GM10847 (cell line): ENCODE data around the gene KCP.

Experiments used
- POLR2A ChIP-seq: IDR thresholded peaks from 2 replicates; pipeline ENCODE4 v1.6.1; 2011; ENCODE audit not compliant: insufficient read length; ENCODE audit errors: extremely low read depth

Gene KCP

DNA sequence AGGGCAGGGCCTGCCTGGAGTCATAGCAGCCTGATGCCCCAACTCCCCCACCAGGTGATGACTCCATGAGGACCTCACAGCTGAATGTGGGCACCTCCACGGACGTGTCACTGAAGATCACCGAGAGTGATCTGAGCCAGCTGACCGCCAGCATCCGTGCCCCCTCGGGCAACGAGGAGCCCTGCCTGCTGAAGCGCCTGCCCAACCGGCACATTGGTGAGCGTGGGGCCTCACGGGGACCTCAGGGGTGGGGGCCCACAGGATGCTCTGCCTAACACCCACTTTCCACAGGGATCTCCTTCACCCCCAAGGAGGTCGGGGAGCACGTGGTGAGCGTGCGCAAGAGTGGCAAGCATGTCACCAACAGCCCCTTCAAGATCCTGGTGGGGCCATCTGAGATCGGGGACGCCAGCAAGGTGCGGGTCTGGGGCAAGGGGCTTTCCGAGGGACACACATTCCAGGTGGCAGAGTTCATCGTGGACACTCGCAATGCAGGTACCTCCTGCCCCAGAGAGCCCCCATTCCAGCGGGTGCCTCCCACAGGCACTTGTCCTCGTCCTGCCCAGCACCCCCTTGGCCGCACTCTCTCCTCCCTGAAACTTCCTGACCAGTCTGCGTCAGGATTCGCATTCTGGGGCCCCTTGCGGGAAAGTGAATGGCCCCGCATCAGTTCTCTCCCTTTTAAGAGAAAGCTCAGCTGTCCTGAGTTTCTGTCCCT lies 57.8 kb downstream of the KCP start:
- TF ChIP-seq POLR2A, result no peak

DNA sequence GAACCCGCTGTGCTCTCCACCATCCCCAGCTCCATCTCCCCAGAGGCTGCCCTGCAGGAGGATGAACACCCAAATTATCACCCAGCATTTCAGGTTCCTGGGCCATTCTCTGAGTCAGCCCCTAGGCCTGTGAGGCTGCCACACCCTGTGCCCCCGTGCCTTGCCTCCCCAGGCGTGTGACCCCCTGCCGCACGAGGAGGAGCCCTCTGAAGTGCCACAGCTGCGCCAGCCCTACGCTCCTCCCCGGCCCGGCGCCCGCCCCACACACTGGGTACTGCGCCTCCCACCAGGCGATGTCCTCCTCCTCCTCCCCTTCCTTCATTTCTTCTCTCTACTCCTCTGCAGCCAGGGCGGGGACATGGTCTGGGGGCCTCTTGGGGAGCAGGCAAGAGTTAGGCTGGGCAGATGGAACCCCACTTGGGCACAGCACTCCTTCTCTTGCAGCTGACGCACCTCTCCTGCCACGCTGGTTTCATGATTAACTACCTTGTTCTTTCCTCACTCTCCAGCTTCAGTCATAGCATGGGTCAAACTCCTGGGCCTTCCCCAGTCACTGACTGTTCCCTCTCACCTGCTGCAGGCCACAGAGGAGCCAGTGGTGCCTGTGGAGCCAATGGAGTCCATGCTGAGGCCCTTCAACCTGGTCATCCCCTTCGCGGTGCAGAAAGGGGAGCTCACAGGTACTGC lies 60.6 kb downstream of the KCP start:
- TF ChIP-seq POLR2A, result no peak

DNA sequence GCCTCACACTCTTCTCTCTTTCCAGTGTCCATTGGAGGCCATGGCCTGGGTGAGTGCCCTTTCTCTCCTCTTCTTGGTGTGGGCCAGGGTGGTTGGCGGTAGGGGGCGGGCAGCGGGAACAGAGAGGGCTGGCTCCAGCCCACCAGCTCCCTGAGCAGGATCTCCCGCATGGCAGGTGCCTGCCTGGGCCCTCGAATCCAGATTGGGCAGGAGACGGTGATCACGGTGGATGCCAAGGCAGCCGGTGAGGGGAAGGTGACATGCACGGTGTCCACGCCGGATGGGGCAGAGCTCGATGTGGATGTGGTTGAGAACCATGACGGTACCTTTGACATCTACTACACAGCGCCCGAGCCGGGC lies 61.4 kb downstream of the KCP start:
- TF ChIP-seq POLR2A, result no peak

GRCh38 chr7:128848289-128849155 lies 62.0 kb downstream of the KCP start:
- no peak for TF ChIP-seq POLR2A

GRCh38 chr7:128847721-128848211 lies 62.7 kb downstream of the KCP start:
- TF ChIP-seq POLR2A, result no peak

DNA sequence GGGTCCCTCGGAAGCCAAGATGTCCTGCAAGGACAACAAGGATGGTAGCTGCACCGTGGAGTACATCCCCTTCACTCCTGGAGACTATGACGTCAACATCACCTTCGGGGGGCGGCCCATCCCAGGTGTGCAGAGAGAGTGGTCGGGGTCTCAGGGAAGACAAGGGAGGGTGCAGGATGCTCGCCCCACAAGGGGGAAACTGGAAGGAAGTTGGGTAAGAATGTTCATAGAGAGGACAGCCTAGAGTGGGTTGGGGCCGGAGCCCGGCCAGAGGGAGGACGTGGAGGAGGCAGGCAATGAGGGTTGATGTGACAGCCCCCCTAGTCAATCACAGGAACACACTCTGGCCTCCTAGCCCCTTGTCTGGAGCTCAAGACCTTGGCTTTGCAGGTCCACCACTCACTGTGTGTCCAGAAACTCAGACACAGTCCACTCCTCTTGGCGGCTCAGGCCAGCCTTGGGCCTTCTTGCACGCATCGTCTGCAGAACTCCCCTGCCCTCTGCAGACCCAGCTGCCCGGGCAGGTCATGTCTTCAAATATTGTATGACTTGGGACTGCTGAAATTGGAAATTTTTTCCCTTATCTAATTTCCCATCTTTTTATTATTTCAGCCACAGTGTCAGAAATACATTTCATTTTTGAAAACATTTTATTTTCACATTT lies 63.6 kb downstream of the KCP start:
- TF ChIP-seq POLR2A, result no peak

- no peak for TF ChIP-seq POLR2A
Observed at GRCh38 chr7:128845987-128846386, 64.5 kb downstream of the KCP start.

- TF ChIP-seq POLR2A, result no peak
Observed at GRCh38 chr7:128845475-128845874, 65.0 kb downstream of the KCP start.

DNA sequence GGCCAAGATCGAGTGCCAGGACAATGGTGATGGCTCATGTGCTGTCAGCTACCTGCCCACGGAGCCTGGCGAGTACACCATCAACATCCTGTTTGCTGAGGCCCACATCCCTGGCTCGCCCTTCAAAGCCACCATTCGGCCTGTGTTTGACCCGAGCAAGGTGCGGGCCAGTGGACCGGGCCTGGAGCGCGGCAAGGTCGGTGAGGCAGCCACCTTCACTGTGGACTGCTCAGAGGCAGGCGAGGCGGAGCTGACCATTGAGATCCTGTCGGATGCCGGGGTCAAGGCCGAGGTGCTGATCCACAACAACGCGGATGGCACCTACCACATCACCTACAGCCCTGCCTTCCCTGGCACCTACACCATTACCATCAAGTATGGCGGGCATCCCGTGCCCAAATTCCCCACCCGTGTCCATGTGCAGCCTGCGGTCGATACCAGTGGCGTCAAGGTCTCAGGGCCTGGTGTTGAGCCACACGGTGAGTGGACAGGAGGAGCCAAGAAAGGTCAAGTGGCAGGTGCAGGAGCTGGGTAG lies 65.7 kb downstream of the KCP start:
- no peak for TF ChIP-seq POLR2A

DNA sequence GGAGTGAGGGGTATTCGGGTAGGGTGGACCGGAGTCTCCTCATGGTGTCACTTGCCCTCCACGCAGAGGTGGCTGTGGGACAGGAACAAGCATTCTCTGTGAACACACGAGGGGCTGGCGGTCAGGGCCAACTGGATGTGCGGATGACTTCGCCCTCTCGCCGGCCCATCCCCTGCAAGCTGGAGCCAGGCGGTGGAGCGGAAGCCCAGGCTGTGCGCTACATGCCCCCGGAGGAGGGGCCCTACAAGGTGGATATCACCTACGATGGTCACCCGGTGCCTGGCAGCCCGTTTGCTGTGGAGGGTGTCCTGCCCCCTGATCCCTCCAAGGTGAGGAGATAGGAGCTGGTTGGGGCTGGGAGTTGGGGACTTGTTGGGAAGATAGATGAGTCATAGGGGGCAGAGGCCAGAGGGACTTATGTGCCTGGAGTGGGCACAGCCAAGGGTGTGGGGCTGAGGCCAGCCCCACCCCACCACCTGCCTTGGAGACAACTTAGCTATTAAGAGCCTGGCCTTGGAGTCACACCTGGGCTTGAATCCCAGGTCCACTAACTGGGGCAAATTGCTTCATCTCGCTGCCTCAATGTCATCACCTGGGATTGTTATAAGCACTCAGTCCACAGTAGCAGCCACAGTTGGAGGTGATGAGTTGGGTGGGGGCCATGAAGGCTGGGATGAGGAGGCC lies 66.4 kb downstream of the KCP start:
- no peak for TF ChIP-seq POLR2A

GRCh38 chr7:128842674-128843641 lies 67.6 kb downstream of the KCP start:
- no peak for TF ChIP-seq POLR2A

DNA sequence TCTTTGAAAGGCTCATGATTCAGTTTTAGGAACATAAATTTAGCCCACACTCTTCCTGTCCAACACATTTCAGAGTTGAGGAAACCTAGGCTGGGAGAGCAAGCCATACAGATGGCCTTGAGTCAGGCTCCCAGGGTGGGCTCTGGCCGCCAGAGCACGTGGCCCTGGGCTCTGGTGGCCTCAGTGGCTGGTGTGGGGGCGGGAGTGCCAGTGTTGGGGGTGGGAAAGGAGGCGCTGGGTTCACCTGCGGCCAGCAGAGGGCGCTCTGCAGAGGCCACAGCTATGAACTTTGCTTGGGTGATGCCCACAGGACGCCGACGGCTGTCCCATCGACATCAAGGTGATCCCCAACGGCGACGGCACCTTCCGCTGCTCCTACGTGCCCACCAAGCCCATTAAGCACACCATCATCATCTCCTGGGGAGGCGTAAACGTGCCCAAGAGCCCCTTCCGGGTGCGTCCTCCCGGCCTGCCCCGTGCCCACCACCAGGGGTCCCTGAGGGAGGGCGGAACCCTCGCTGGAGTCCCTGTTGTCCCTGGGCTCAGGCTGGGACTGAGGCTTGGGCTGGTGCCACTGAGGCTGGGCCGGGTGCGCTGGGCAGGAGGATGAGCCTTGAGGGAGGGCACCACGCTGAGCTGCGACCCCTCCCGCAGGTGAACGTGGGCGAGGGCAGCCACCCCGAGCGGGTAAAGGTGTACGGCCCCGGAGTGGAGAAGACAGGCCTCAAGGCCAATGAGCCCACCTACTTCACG lies 68.4 kb downstream of the KCP start:
- TF ChIP-seq POLR2A, result no peak
